ENCODE measurements around the gene UNC79. TPM values are rescaled to one million over a fixed set of nuclear protein-coding genes. Genes with fewer than 3 reads are reported as not detected.

Gene UNC79
- total and polyA plus RNA-seq, 9 donors: 0.04 to 1.1 (median 0.15) TPM

GRCh38 chr14:93688239-93688666, 257.5 kb downstream of the UNC79 start:
- Histone ChIP-seq H3K9me3 (no peaks in the 10 kb centered on the region), H3K27me3 (no peaks in the 10 kb centered on the region), H3K36me3 (no peaks in the 10 kb centered on the region), H3K4me1 (ENCODE audit: insufficient read depth) (no peaks in the 10 kb centered on the region), H3K4me3 (no peak overlapping the region), H3K27ac (no peak overlapping the region)
- no peak for TF ChIP-seq EP300 (IDR thresholded peaks at IDR 0.05)
- no peak for TF ChIP-seq CTCF (IDR thresholded peaks at IDR 0.05)
- no peak for TF ChIP-seq POLR2A (IDR thresholded peaks at IDR 0.05)
- DNase-seq: no peak
- intact Hi-C loops (cut with DNase I): no loop called here
- 38 to 42% (median 41%) methylated on average over 5 of the region's 5 CpGs for WGBS, 3 donors

DNA sequence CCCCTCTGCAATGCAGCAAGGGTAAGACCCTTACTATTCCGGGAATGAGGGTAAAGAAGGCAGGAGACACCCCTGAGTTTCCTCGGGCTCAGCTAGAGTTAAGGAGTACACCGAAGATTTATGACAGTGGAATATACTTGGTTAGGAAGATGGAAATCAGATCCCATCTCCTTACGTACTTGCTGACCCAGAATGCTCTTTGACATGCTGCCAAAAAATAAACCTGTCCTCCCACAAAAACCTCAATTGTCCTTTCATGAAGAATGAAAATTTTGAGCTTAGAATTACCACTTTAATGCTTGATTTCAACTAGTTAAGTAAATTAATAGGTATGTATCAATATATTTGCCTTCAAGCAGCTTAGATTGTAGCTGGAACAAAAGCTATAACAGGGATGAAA, 258.1 kb downstream of the UNC79 start:
- Histone ChIP-seq H3K4me3 (no peak overlapping the region), H3K4me1 (ENCODE audit: insufficient read depth) (no peaks in the 10 kb centered on the region), H3K36me3 (no peaks in the 10 kb centered on the region), H3K9me3 (no peaks in the 10 kb centered on the region), H3K27me3 (no peaks in the 10 kb centered on the region), H3K27ac (no peak overlapping the region)
- 25 to 31% (median 30%) methylated on average over 4 of the region's 4 CpGs for WGBS, 3 donors
- TF ChIP-seq CTCF (IDR thresholded peaks at IDR 0.05): no peak
- TF ChIP-seq EP300 (IDR thresholded peaks at IDR 0.05): no peak
- TF ChIP-seq POLR2A (IDR thresholded peaks at IDR 0.05): no peak
- no peak for DNase-seq
- intact Hi-C loops (cut with DNase I): no loop called here

- Histone ChIP-seq H3K27me3 (no peaks in the 10 kb centered on the region), H3K9me3 (no peaks in the 10 kb centered on the region), H3K4me3 (no peak overlapping the region), H3K36me3 (no peaks in the 10 kb centered on the region), H3K4me1 (ENCODE audit: insufficient read depth) (no peaks in the 10 kb centered on the region), H3K27ac (no peak overlapping the region)
- TF ChIP-seq POLR2A (IDR thresholded peaks at IDR 0.05): no peak
- TF ChIP-seq CTCF (IDR thresholded peaks at IDR 0.05): no peak
- no peak for TF ChIP-seq EP300 (IDR thresholded peaks at IDR 0.05)
- WGBS, 3 donors: 48 to 59% (median 57%) methylated on average over 6 of the region's 6 CpGs
- intact Hi-C loops (cut with DNase I): no loop called here
- no peak for DNase-seq
Measured at GRCh38 chr14:93690146-93690545, 259.4 kb downstream of the UNC79 start.

DNA sequence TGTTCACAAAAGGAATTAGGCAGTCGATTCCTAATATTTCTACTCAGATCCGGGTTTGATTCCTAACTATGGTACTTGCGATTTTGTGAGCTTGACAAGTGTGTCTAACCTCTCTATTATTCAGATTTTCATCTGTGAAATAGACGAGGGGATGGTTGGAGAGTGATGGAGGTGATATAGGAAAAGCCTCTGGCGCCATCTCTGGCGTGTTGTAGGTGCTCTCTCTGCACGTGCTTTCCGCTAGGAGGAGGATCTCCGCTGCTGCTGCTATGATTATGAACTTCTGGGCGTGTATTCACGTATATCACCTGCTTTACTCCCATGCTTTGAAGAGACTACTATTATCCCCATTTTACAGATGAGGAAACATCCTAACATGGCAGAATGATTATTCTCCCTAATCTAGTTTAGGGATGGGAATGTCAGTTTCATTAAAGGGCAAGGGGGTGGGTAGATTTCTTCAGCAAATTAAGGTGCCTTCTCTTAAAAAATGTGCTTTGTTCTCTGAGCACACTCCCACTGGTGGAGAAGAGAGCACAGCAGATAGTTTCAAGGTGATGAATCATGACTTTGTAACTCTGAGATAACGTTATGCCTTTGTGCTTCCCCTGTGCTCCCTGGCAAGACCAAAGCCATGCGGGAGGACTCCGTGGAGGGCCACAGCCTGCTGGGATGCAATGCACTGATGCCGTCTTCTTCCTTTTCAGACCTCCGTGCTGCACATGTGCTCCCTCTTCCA, 260.5 kb downstream of the UNC79 start:
- no peak for TF ChIP-seq CTCF (IDR thresholded peaks at IDR 0.05)
- no peak for TF ChIP-seq POLR2A (IDR thresholded peaks at IDR 0.05)
- no peak for TF ChIP-seq EP300 (IDR thresholded peaks at IDR 0.05)
- no peak for DNase-seq
- intact Hi-C loops (cut with DNase I): no loop called here
- Histone ChIP-seq H3K36me3 (no peaks in the 10 kb centered on the region), H3K4me3 (no peak overlapping the region), H3K27me3 (no peaks in the 10 kb centered on the region), H3K9me3 (no peaks in the 10 kb centered on the region), H3K4me1 (ENCODE audit: insufficient read depth) (no peaks in the 10 kb centered on the region), H3K27ac (no peak overlapping the region)
- 74 to 80% (median 76%) methylated on average over 16 of the region's 16 CpGs for WGBS, 3 donors

All from ovary (tissue), 9 donors.